ENCODE data around the gene TRIM26.
"Not testable (repeated sequence)": the region's sequence is repeated elsewhere in the genome, so short reads cannot be mapped to it uniquely, and the experiment has no call there.

TRIM26 gene

DNA sequence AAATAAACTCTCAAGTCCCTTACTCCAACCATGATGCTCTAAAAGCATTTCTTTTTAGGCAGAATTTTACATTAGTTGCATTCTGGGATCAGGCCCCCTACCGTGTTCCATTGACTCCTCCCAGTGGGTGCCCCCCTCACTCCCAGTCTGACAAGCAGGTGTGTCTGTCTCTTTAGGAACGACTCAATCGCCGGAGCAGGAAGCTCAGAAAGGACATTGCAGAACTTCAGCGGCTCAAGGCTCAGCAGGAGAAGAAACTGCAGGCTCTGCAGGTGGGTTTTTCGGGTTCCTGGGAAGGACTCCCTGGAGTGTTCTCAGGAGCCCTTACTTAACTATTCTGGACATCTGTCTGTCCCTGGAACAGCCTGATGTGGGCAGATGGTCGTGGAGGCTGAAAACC is 67.4 kb downstream of the TRIM26 start:
- no peak for DNase-seq
- peaks cover 3% of the 10 kb centered on the region for H3K27me3 ChIP-seq (replicated peaks; ENCODE audit: control insufficient read depth, insufficient read depth, low read length, poor library complexity, severe bottlenecking)
- H3K27ac ChIP-seq (ENCODE audit: insufficient read depth, low read length, poor library complexity, severe bottlenecking): no peak overlapping the region
- no peaks in the 10 kb centered on the region for H3K36me3 ChIP-seq (ENCODE audit: control insufficient read depth, insufficient read depth, low read length)
- H3K4me3 ChIP-seq (ENCODE audit: insufficient read depth, low read depth, low read length, poor library complexity, severe bottlenecking): no peak overlapping the region
- H3K4me1 ChIP-seq (ENCODE audit: control insufficient read depth, insufficient read depth, low read length, poor library complexity, severe bottlenecking): no peaks in the 10 kb centered on the region
- no peaks in the 10 kb centered on the region for H3K9me3 ChIP-seq (ENCODE audit: control insufficient read depth, low read length)

DNA sequence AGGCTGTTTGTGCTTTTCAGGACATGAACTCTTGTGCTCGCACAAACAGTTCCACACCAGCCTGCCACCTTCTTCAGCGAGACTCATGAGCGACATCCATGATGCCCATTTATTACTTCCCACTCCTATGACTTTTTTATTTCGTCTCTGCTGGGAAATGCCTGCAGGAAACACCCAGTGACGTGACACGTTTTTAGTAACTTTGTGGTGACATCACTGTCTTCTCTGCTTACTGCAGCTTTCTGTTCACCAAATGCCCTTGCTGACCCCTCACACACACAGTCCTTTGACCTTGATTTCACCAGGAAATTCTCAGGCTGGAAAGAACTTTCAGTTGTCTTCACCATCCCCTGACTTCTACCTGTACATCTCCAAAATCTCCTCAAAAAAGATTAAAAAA is 68.4 kb downstream of the TRIM26 start:
- Histone ChIP-seq H3K4me1 (ENCODE audit: control insufficient read depth, insufficient read depth, low read length, poor library complexity, severe bottlenecking) (no peaks in the 10 kb centered on the region), H3K27me3 (replicated peaks; ENCODE audit: control insufficient read depth, insufficient read depth, low read length, poor library complexity, severe bottlenecking) (peaks cover 3% of the 10 kb centered on the region), H3K9me3 (ENCODE audit: control insufficient read depth, low read length) (no peaks in the 10 kb centered on the region), H3K4me3 (ENCODE audit: insufficient read depth, low read depth, low read length, poor library complexity, severe bottlenecking) (no peak overlapping the region), H3K36me3 (ENCODE audit: control insufficient read depth, insufficient read depth, low read length) (no peaks in the 10 kb centered on the region), H3K27ac (ENCODE audit: insufficient read depth, low read length, poor library complexity, severe bottlenecking) (no peak overlapping the region)
- DNase-seq: no peak

DNA sequence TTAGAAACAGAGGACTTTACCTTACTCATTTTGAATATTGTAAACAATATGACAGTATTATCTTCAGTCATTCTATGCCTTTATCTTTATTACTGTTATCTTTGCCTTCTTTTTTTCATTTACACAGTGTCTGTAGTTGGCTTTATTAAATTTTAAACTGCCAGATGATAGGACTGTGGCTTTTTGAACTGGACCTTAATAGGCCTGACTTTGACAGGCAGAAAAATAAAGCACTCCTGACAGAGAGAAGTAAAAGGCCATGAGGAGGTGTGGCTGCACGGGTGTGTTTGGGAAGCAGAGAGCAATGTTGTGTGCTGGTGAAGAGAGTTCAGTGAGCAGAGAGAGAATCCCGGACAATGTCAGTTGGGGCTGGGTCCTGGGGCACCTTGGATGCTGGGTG is 69.4 kb downstream of the TRIM26 start:
- no peak overlapping the region for H3K4me3 ChIP-seq (ENCODE audit: insufficient read depth, low read depth, low read length, poor library complexity, severe bottlenecking)
- DNase-seq: no peak
- H3K4me1 ChIP-seq (ENCODE audit: control insufficient read depth, insufficient read depth, low read length, poor library complexity, severe bottlenecking): no peaks in the 10 kb centered on the region
- peaks cover 3% of the 10 kb centered on the region for H3K27me3 ChIP-seq (replicated peaks; ENCODE audit: control insufficient read depth, insufficient read depth, low read length, poor library complexity, severe bottlenecking)
- H3K27ac ChIP-seq (ENCODE audit: insufficient read depth, low read length, poor library complexity, severe bottlenecking): no peak overlapping the region
- H3K9me3 ChIP-seq (ENCODE audit: control insufficient read depth, low read length): no peaks in the 10 kb centered on the region
- no peaks in the 10 kb centered on the region for H3K36me3 ChIP-seq (ENCODE audit: control insufficient read depth, insufficient read depth, low read length)

DNA sequence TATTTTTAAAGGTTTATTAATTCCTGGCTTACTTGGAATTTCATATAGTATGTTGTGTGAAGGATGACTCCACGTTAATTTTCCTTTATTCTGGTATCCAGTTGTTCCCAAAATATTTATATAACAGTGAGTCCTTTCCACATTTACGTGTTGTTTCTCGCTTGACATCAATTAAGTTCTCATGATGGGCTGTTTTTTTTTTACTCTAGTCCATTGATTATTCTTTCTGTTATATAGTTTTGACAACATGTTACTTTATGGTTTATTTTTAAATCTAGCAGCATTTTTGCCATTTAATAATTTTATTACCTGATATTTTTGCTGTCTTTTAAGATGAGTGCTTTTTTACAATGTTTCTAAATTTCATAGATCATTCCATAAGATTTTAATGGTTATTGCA is 70.5 kb downstream of the TRIM26 start:
- no peaks in the 10 kb centered on the region for H3K4me1 ChIP-seq (ENCODE audit: control insufficient read depth, insufficient read depth, low read length, poor library complexity, severe bottlenecking)
- DNase-seq: no peak
- H3K27ac ChIP-seq (ENCODE audit: insufficient read depth, low read length, poor library complexity, severe bottlenecking): no peak overlapping the region
- peaks cover 3% of the 10 kb centered on the region for H3K27me3 ChIP-seq (replicated peaks; ENCODE audit: control insufficient read depth, insufficient read depth, low read length, poor library complexity, severe bottlenecking)
- H3K36me3 ChIP-seq (ENCODE audit: control insufficient read depth, insufficient read depth, low read length): no peaks in the 10 kb centered on the region
- no peak overlapping the region for H3K4me3 ChIP-seq (ENCODE audit: insufficient read depth, low read depth, low read length, poor library complexity, severe bottlenecking)
- no peaks in the 10 kb centered on the region for H3K9me3 ChIP-seq (ENCODE audit: control insufficient read depth, low read length)

DNA sequence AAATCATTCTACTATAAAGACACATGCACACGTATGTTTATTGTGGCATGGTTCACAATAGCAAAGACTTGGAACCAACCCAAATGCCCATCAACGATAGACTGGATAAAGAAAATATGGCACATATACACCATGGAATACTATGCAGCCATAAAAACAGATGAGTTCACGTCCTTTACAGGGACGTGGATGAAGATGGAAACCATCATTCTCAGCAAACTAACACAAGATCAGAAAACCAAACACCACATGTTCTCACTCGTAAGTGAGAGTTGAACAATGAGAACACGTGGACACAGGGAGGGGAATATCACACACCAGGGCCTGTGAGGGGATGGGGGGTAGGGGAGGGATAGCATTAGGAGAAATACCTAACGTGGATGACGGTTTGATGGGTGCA is 73.0 kb downstream of the TRIM26 start:
- H3K36me3 ChIP-seq (ENCODE audit: control insufficient read depth, insufficient read depth, low read length); H3K9me3 ChIP-seq (ENCODE audit: control insufficient read depth, low read length); H3K27me3 ChIP-seq (replicated peaks; ENCODE audit: control insufficient read depth, insufficient read depth, low read length, poor library complexity, severe bottlenecking); H3K4me1 ChIP-seq (ENCODE audit: control insufficient read depth, insufficient read depth, low read length, poor library complexity, severe bottlenecking); DNase-seq; H3K27ac ChIP-seq (ENCODE audit: insufficient read depth, low read length, poor library complexity, severe bottlenecking); H3K4me3 ChIP-seq (ENCODE audit: insufficient read depth, low read depth, low read length, poor library complexity, severe bottlenecking): not testable (repeated sequence)

DNA sequence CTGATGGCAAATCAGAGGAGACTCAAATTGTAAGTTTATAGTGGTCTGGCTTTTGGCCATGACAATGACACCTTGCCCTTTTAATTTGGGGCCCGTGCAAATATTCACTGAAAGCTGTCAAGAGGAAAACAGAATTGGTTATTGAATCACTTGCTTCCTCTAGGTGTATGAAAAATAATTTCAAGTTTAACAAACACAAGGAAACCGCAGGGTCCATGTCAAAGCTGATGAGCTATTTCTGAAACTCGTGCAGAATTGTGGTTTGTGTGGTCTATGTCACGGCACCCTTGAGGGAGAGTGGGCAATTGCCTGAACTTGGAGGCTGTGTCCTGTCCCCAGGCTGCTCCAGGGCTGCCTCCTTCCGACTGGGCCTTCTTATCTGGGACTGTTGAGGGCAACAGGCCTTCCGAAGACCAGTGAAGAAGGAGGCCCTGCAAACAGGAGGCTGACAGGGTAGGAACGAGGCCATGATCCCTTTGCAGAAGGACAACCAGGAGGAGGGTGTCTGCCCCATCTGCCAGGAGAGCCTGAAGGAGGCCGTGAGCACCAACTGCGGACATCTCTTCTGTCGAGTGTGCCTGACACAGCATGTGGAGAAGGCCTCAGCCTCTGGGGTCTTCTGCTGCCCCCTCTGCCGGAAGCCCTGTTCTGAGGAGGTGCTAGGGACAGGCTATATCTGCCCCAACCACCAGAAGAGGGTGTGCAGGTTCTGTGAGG is 76.5 kb downstream of the TRIM26 start:
- Histone ChIP-seq H3K27me3 (replicated peaks; ENCODE audit: control insufficient read depth, insufficient read depth, low read length, poor library complexity, severe bottlenecking) (peaks cover 4% of the 10 kb centered on the region), H3K4me3 (ENCODE audit: insufficient read depth, low read depth, low read length, poor library complexity, severe bottlenecking) (no peak overlapping the region), H3K36me3 (ENCODE audit: control insufficient read depth, insufficient read depth, low read length) (no peaks in the 10 kb centered on the region), H3K27ac (ENCODE audit: insufficient read depth, low read length, poor library complexity, severe bottlenecking) (no peak overlapping the region), H3K4me1 (ENCODE audit: control insufficient read depth, insufficient read depth, low read length, poor library complexity, severe bottlenecking) (no peaks in the 10 kb centered on the region), H3K9me3 (ENCODE audit: control insufficient read depth, low read length) (no peaks in the 10 kb centered on the region)
- DNase-seq: no peak

DNA sequence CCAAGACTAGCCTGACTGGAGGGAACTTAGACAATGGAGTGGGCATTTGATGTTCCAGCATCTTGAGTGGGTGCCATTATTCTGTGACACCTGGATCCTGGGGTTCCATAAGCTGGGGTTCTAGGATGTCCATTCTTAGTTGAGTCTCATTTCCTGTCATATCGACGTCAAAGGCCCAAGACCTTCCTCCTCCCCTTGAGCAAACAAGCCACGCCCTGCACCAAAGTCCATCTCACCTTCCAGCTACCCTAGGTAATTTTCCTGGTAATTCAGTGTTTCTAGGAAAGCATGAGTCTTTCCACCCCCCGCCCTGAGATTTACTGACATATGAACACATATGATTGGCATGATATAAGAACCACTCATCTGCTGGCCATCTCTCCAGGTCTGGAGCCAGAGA is 77.4 kb downstream of the TRIM26 start, which contains the start of gene TRIM40:
TRIM40 (plus strand) TSS at position 384 of the 400 bp plus-strand sequence. CDS start 897 bp downstream, outside the sequence.
- no peak for DNase-seq
- no peaks in the 10 kb centered on the region for H3K36me3 ChIP-seq (ENCODE audit: control insufficient read depth, insufficient read depth, low read length)
- peaks cover 2% of the 10 kb centered on the region for H3K4me1 ChIP-seq (ENCODE audit: control insufficient read depth, insufficient read depth, low read length, poor library complexity, severe bottlenecking)
- H3K27ac ChIP-seq (ENCODE audit: insufficient read depth, low read length, poor library complexity, severe bottlenecking): no peak within 1 kb of the TSS
- H3K27me3 ChIP-seq (replicated peaks; ENCODE audit: control insufficient read depth, insufficient read depth, low read length, poor library complexity, severe bottlenecking): peaks cover 4% of the 10 kb centered on the region
- no peak within 1 kb of the TSS for H3K4me3 ChIP-seq (ENCODE audit: insufficient read depth, low read depth, low read length, poor library complexity, severe bottlenecking)
- H3K9me3 ChIP-seq (ENCODE audit: control insufficient read depth, low read length): no peaks in the 10 kb centered on the region

DNA sequence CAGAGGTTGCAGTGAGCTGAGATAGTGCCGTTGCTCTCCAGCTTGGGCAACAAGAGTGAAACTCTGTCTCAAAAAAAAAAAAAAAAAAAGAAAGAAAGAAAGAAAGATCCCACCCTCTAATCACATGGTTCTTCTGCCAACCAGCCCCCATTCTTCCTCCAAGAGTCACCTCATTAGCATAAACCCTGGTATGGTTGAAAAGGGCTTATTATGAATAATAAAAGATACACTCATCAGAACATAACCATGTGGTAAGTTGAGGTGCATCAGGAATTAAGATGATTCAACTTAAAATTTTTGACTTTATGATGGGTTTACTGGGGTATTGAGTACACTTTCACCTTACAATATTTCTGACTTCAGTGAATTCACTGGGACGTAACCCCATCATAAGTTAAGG is 78.1 kb downstream of the TRIM26 start:
- peaks cover 6% of the 10 kb centered on the region for H3K4me1 ChIP-seq (ENCODE audit: control insufficient read depth, insufficient read depth, low read length, poor library complexity, severe bottlenecking)
- no peaks in the 10 kb centered on the region for H3K36me3 ChIP-seq (ENCODE audit: control insufficient read depth, insufficient read depth, low read length)
- no peak overlapping the region for H3K27ac ChIP-seq (ENCODE audit: insufficient read depth, low read length, poor library complexity, severe bottlenecking)
- H3K27me3 ChIP-seq (replicated peaks; ENCODE audit: control insufficient read depth, insufficient read depth, low read length, poor library complexity, severe bottlenecking): peaks cover 4% of the 10 kb centered on the region
- H3K4me3 ChIP-seq (ENCODE audit: insufficient read depth, low read depth, low read length, poor library complexity, severe bottlenecking): no peak overlapping the region
- no peaks in the 10 kb centered on the region for H3K9me3 ChIP-seq (ENCODE audit: control insufficient read depth, low read length)
- DNase-seq: no peak
